DOHH2 (cell line): ENCODE measurements around the gene CMIP.
"Not testable (repeated sequence)": the region's sequence is repeated elsewhere in the genome, so short reads cannot be mapped to it uniquely, and the experiment has no call there.

Source experiments
- H3F3A ChIP-seq: fragments of 200-600 bp; sonication (generic), shearing (Covaris generic); 2 replicates; pipeline ENCODE4 v1.6.0; 2016; ENCODE audit warnings: antibody characterized with exemption, mild to moderate bottlenecking; ENCODE audit not compliant: control insufficient read depth, insufficient read depth
- H3K27ac ChIP-seq: fragments of 200-600 bp; sonication (generic); 2 replicates; pipeline ENCODE4 v1.5.1; 2014; ENCODE audit warnings: low read depth, mild to moderate bottlenecking, low read length, moderate library complexity
- H3K27me3 ChIP-seq: fragments of 200-600 bp; sonication (generic); 2 replicates; pipeline ENCODE4 v1.6.1; 2014; ENCODE audit warnings: mild to moderate bottlenecking, low read length, mixed read lengths; ENCODE audit not compliant: control insufficient read depth
- H3K36me3 ChIP-seq: fragments of 200-600 bp; sonication (generic); 2 replicates; pipeline ENCODE4 v1.6.1; 2014; ENCODE audit warnings: mild to moderate bottlenecking, low read length, moderate library complexity, mixed read lengths; ENCODE audit not compliant: control insufficient read depth
- H3K4me1 ChIP-seq: fragments of 200-600 bp; sonication (generic); 2 replicates; pipeline ENCODE4 v1.6.1; 2014; ENCODE audit warnings: mild to moderate bottlenecking, low read length, mixed read lengths; ENCODE audit not compliant: control insufficient read depth
- H3K4me2 ChIP-seq: fragments of 200-600 bp; sonication (generic); 2 replicates; pipeline ENCODE4 v1.6.0; 2014; ENCODE audit warnings: mild to moderate bottlenecking, low read length, moderate library complexity
- H3K4me3 ChIP-seq: fragments of 200-600 bp; sonication (generic); 2 replicates; pipeline ENCODE4 v1.5.1; 2014; ENCODE audit warnings: mild to moderate bottlenecking, low read length, mixed read lengths
- H3K79me2 ChIP-seq: fragments of 200-600 bp; sonication (generic); 2 replicates; pipeline ENCODE4 v1.6.1; 2014; ENCODE audit warnings: mild to moderate bottlenecking, low read length, mixed read lengths; ENCODE audit not compliant: control insufficient read depth
- H3K9me2 ChIP-seq: fragments of 200-600 bp; sonication (generic); replicated peaks from 2 replicates; pipeline ENCODE4 v1.6.1; 2014; ENCODE audit warnings: mild to moderate bottlenecking, low read length, mixed read lengths; ENCODE audit not compliant: control insufficient read depth
- H3K9me3 ChIP-seq: fragments of 200-600 bp; sonication (generic); 2 replicates; pipeline ENCODE4 v1.6.1; 2014; ENCODE audit warnings: antibody characterized with exemption, low read length, mixed read lengths; ENCODE audit not compliant: control insufficient read depth, insufficient read depth
- H4K20me1 ChIP-seq: fragments of 200-600 bp; sonication (generic); 2 replicates; pipeline ENCODE4 v1.6.0; 2014; ENCODE audit warnings: low read depth, mild to moderate bottlenecking, antibody characterized with exemption, low read length, moderate library complexity; ENCODE audit not compliant: control insufficient read depth, insufficient read depth
- EZH2phosphoT487 ChIP-seq: fragments of 200-600 bp; sonication (generic); IDR thresholded peaks from 2 replicates; pipeline ENCODE4 v1.6.1; 2017; ENCODE audit warnings: borderline replicate concordance, mild to moderate bottlenecking, antibody characterized with exemption, low read length, moderate library complexity, mixed read lengths
- TF ChIP-seq, protein P1 (sequence below): fragments of 200-600 bp; sonication (generic); IDR thresholded peaks from one replicate; pipeline ENCODE4 v1.5.1; 2014; ENCODE audit warnings: antibody characterized with exemption, mild to moderate bottlenecking, low read depth, low read length; ENCODE audit not compliant: poor library complexity, severe bottlenecking

The CMIP gene

DNA sequence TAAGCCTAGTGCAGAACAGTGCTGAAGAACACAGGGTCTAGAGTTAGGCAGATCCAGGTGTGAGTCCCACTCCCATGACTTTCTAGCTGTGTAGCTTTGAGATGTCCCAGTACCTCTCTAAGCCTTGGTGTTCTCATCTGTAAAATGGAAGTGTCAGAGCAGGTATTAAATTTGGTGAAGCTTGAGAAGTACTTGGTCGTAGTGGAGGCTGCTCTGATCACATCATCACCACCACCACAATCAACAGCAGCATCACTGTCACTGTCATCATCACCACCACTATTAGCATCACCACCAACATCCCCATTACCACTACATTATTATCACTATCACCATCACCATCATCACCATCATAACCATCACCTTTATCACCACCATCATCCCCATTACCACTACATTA lies 132.1 kb downstream of the CMIP start:
- Histone ChIP-seq H3K4me1 (no peaks in the 10 kb centered on the region), H3K9me2 (no peaks in the 10 kb centered on the region), H3K9me3 (no peaks in the 10 kb centered on the region), H3K27ac (no peak overlapping the region), H4K20me1 (no peaks in the 10 kb centered on the region; the same call in 1 of the 2 replicates), H3K79me2 (no peaks in the 10 kb centered on the region), H3K4me2 (no peak overlapping the region), H3K27me3 (no peaks in the 10 kb centered on the region), H3K36me3 (no peaks in the 10 kb centered on the region), H3F3A (no peaks in the 10 kb centered on the region), H3K4me3 (no peak overlapping the region)
- no peak for TF ChIP-seq EZH2phosphoT487
- TF ChIP-seq, protein P1, sequence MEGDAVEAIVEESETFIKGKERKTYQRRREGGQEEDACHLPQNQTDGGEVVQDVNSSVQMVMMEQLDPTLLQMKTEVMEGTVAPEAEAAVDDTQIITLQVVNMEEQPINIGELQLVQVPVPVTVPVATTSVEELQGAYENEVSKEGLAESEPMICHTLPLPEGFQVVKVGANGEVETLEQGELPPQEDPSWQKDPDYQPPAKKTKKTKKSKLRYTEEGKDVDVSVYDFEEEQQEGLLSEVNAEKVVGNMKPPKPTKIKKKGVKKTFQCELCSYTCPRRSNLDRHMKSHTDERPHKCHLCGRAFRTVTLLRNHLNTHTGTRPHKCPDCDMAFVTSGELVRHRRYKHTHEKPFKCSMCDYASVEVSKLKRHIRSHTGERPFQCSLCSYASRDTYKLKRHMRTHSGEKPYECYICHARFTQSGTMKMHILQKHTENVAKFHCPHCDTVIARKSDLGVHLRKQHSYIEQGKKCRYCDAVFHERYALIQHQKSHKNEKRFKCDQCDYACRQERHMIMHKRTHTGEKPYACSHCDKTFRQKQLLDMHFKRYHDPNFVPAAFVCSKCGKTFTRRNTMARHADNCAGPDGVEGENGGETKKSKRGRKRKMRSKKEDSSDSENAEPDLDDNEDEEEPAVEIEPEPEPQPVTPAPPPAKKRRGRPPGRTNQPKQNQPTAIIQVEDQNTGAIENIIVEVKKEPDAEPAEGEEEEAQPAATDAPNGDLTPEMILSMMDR: no peak

DNA sequence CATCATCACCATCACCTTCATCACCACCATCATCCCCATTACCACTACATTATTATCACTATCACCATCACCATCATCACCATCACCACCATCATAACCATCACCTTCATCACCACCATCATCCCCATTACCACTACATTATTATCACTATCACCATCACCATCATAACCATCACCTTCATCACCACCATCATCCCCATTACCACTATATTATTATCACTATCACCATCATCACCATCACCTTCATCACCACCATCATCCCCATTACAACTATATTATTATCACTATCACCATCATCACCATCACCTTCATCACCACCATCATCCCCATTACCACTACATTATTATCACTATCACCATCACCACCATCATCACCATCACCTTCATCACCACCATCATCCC lies 132.7 kb downstream of the CMIP start:
- H3K4me1 ChIP-seq, H3K36me3 ChIP-seq: not testable (repeated sequence)

DNA sequence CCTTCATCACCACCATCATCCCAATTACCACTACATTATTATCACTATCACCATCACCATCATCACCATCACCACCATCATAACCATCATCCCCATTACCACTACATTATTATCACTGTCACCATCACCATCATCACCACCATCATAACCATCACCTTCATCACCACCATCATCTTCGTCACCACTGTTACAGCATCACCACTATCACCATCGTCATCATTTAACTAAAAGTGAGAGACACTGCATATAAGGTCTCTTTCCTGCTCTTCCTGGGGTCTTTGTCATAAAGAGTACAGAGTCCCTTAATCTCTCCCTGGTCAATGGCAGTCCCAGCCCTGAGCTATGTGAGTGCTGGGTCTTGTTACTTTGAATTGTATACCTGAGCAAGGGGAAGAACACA lies 133.5 kb downstream of the CMIP start:
- Histone ChIP-seq H3K27ac (no peak overlapping the region), H3K4me2 (no peak overlapping the region), H3F3A (no peaks in the 10 kb centered on the region), H3K36me3 (no peaks in the 10 kb centered on the region), H3K9me3 (no peaks in the 10 kb centered on the region), H3K4me3 (no peak overlapping the region), H3K27me3 (no peaks in the 10 kb centered on the region), H3K79me2 (no peaks in the 10 kb centered on the region), H3K9me2 (no peaks in the 10 kb centered on the region), H3K4me1 (no peaks in the 10 kb centered on the region), H4K20me1 (no peaks in the 10 kb centered on the region; the same call in 1 of the 2 replicates)
- TF ChIP-seq EZH2phosphoT487: no peak
- TF ChIP-seq, protein P1: no peak

More for the DNA sequence above, 132.7 kb downstream of the CMIP start:
- H4K20me1 ChIP-seq, H3K27ac ChIP-seq, H3K9me3 ChIP-seq, H3K79me2 ChIP-seq, H3K9me2 ChIP-seq, H3K4me3 ChIP-seq, H3K27me3 ChIP-seq, H3F3A ChIP-seq, H3K4me2 ChIP-seq: not testable (repeated sequence)

DNA sequence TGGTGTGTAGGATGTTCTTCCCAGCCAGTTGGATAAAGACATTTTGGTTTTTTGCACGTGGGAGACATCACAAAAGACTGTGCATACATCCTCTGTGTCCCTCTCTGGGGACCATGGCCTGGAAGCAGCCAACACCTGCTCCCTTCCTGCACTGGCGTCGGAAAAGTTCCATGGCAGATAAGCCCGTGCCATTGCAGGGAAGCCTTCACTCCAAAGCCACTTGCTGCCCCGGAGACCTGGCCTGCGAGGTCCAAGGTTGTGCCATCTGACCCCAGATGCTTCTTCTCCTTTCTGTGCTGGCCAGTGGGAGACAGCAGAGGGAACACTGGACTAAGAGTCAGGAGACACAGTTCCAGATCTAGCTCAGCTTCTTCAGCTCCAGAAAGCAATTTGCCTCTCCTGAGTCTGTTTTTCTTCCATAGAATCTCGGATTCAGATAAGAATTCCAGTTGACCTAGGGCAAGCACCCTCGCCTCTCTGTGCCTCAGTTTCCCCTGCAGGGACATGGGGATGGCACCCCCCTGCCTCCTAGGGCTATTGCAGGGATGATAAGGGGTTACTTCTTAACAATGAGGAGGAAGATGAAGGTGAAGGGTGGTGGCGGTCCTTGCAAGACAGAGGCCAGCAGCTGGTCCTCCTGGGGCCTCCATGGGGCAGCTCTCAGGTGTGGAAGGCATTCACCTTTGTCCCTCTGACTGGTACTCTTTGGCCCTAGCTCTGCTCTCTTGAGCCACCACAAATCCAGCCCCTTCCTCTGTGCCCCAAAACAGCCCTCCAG lies 134.2 kb downstream of the CMIP start:
- Histone ChIP-seq H3K36me3 (no peaks in the 10 kb centered on the region), H4K20me1 (no peaks in the 10 kb centered on the region; the same call in 1 of the 2 replicates), H3K4me3 (no peak overlapping the region), H3K4me1 (no peaks in the 10 kb centered on the region), H3K9me2 (no peaks in the 10 kb centered on the region), H3K9me3 (no peaks in the 10 kb centered on the region), H3K79me2 (no peaks in the 10 kb centered on the region), H3K27ac (no peak overlapping the region), H3K27me3 (no peaks in the 10 kb centered on the region), H3F3A (no peaks in the 10 kb centered on the region), H3K4me2 (no peak overlapping the region)
- TF ChIP-seq, protein P1: no peak
- TF ChIP-seq EZH2phosphoT487: no peak
